ENCODE results near the gene MRPS34.
A peak's percentile ranks its signal among the peaks of the same experiment; 100 is the strongest.
"Not testable (repeated sequence)": the region's sequence is repeated elsewhere in the genome, so short reads cannot be mapped to it uniquely, and the experiment has no call there.

The MRPS34 gene

DNA sequence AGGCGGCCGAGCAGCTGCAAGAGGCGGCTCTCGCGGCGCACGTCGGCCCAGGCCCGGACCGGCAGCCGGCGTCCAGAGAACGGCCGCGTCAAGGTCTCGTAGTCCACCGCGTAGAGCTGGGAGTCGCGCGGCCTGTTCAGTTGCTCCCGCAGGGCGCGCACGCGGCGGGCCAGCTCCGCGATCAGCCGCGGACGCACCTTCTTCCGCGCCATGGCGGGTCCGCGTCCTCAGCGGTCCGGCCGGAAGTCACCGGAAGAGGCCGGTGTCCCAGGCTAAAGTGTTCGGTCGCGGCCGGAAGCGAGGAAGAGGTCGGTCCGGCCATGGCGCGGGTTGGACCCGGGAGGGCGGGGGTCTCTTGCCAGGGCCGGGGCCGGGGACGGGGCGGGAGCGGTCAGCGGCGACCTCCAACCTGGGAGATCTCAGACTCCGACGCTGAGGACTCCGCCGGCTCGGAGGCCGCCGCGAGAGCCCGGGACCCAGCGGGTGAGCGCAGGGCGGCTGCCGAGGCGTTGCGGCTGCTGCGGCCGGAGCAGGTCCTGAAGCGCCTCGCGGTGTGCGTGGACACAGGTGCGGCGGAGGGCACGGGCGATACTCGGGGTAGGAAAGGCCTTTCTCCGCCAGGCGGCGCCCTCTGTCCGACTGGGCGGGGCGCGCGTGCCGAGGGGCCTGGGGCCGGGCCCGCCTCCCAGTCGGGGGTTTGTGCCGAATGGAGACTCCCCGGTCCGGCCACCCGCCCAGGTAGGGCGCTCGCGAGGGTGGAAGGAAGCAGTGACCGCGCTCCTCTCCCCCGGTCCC, at the start of gene MRPS34:
MRPS34 (minus strand) TSS at position 227 of the 795 bp plus-strand sequence; CDS start at position 212, 15 bp downstream.
- peak; percentile 86 for DNase-seq

DNA sequence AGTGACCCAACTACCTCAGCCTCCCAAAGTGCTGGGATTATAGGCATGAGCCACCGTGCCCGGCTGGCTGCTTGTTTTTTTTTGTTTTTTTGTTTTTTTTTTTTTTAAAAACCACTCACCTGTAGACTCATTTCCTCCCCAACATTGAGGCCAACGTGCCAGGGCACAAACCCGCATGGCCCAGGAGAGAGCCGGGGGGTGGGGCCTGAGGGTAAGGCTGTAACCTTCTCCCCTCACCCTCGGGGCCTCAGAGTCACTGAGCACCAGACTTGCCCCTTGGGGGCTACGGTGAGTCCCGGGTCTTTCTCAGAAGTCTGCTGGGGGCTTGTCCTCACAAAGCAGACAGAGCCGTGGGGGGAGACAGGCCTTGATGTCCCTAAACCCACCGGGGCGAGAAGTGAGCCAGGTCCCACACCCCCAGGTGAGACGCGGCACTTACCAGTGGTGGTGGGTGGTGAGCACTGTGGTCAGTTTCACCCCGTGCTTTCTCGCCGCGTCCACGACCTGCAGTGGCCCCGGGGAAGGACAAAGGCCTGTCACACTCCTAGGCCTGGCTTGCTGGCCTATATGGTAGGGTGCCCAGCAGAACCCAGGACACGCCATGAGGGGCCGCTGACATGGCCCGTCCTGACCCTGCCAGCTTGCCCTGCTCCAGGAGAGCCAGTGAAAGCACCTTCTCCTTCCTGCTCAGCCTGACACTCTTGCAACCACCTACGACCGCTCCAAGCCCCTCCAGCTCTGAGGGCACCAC, 49.1 kb upstream of the MRPS34 start:
- DNase-seq: no peak

GRCh38 chr16:1820946-1821290, 48.0 kb upstream of the MRPS34 start:
- no peak for DNase-seq

GRCh38 chr16:1820096-1820945, 47.4 kb upstream of the MRPS34 start:
- DNase-seq: no peak

- no peak for DNase-seq
These were observed 46.7 kb upstream of the MRPS34 start for GRCh38 chr16:1819611-1820010.

- DNase-seq: no peak
These were observed 46.1 kb upstream of the MRPS34 start for GRCh38 chr16:1818873-1819525.

DNA sequence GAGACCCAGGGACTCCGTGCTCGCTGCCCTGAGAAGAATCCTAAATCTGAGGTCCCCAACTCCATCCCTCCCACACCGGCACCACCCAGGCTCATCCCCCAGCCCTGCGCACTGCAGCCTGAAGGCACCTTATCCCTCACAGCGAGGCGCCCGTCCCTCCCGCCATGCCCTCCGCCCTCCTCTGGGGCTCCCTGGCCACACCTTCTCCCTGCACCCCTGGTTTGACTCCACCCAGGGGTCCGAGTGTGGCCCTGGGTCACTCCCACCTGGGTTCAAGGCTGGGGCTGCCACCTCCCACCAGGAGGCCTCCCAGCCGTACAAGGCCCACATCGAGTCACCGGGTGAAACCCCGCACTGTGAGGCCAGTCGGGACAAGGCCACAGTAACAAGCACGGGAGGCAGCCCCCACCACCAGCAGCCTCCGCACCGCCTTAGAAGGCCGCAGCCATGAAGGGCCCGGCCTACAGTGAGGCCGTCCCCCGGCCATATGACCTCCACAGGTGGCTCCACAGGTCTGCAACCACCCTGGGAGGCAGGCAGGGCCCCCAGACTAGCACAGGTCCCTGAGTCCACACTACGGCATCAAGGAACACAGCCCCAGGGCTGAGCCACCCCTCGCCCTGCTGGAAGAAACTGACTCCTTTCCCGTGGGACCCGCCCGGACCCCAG, 45.4 kb upstream of the MRPS34 start:
- no peak for DNase-seq

GRCh38 chr16:1817716-1818115, 44.8 kb upstream of the MRPS34 start:
- no peak for DNase-seq

DNA sequence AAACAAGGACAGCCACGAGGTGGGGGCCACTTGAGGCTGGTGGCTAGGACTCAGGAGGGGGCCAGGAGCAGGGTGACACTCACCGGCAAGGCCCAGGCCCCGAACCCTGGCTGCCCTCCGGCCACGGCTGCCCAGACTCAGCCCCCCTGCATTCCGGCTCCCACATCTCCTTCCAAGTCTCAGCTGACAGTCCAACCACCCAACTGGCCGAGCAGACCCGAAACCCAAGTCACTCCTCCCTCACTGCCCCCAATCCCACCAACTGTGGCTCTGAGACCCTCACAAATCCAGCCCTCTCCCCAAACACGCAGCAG, 44.3 kb upstream of the MRPS34 start:
- no peak for DNase-seq

- no peak for DNase-seq
These were observed 43.7 kb upstream of the MRPS34 start for GRCh38 chr16:1816396-1817275.

DNA sequence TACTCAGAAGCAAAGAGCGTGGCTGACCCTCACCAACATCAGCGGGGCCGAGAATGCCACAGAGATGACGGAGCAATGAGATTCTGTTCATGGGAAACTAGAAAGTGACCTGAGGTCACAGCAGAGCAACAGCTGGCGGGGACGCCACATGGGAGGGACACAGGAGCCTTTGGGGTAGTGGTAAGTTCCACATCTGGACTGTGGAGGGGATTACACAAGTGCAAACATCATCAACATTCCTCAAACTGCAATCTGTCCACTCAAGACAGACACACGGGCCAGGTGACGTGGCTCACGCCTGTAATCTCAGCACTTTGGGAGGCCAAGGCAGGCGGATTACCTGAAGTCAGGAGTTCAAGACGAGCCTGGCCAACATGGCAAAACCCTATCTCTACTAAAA, 42.5 kb upstream of the MRPS34 start:
- DNase-seq: no peak

DNA sequence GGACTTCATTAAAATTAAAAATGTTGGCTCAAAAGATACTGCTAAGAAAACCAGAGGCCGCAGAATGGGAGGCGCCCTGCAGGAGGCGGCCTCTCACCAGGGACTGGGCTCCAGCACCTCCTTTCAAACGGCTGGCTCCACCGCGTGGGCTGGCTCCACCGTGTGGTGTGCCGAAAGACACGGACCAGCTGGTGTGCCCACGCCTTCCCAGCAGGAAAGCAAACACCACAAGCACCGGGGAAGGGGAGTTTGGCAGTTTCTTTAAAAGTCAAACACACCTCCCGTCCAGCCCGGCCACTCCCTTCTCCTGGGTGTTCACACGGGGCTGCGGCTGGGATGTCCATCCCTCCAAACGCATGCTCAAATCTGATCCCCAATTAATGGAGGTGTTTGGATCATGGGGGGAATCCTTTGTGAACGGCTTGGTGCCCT, 39.8 kb upstream of the MRPS34 start:
- peak; percentile 37 for DNase-seq

GRCh38 chr16:1810536-1810935, 37.6 kb upstream of the MRPS34 start:
- DNase-seq: no peak

- DNase-seq: no peak
These were observed 37.2 kb upstream of the MRPS34 start for GRCh38 chr16:1810106-1810505.

- DNase-seq: no peak
These were observed 36.4 kb upstream of the MRPS34 start for GRCh38 chr16:1809281-1809801.

DNA sequence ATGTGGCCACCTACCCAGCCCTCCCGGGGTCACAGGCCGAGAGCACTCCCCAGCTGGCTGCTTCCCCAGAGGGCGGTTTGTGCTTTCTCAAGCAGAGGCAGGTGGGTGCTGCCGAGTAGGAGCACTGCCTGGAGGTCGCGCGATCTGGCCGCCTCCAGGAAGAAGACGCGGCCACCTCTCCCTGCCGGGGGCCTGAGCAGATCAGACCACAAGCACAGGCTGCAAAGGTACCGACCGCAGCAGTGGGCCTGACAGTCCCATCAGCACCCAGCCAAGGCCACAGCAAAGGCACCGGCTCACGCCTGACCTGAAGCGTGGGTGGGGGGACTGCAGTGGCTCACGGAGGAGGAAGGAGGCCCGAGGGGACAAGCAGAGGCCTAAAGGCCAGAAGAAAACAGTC, 35.8 kb upstream of the MRPS34 start:
- DNase-seq: no peak

DNA sequence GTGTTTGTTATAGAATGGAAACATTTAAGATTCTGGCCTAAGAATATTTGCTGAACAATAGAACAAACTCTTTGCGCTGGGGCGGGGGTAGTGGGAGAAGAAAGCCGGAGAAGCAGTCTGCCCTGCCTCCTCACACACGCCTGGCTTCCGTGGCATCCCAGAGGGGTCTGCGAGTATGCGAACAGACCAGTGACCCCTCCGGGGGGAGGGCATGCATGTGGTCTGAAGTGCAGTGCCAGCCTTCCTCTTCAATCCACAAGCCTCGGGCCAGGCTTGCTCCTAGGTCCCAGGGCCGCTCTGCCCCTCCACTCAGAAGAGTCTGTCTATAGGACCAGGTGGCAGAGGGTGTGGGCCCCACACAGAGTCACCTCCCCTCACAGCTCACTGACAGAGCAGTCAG, 34.7 kb upstream of the MRPS34 start:
- DNase-seq: no peak

DNA sequence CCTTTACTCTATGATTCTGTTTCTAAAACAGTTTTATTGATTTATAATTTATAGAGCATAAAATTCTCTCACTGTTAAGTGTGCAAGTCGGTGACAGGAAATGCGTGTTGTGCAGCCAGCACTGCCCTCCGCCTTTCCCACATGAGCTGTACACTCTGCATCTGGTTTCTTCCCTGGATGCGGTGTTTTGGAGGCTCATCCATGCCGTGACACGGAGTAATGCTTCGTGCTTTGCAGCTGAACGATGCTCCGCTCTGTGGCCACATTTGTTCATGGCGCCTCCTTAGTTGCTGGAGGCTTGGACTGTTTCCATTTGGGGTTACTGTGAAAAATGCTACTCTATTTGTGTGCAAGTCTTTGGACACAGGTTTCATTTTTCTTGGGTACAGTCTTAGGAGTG, 27.8 kb upstream of the MRPS34 start:
- DNase-seq: no peak

DNA sequence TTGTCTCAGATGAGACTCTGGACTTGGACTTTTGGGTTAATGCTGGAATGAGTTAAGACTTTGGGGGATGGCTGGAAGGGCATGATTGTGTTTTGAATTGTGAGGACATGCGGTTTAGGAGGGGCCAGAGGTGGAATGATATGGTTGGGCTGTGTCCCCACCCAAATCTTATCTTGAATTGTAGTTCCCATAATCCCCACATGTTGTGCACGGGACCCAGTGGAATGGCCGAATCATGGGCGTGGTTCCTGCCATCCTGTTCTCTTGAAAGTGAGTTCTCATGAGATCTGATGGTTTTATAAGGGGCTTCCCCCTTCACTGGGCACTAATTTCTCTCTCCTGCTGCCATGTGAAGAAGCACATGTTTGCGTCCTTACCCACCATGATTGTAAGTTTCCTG, 26.3 kb upstream of the MRPS34 start:
- not testable (repeated sequence) for DNase-seq

DNA sequence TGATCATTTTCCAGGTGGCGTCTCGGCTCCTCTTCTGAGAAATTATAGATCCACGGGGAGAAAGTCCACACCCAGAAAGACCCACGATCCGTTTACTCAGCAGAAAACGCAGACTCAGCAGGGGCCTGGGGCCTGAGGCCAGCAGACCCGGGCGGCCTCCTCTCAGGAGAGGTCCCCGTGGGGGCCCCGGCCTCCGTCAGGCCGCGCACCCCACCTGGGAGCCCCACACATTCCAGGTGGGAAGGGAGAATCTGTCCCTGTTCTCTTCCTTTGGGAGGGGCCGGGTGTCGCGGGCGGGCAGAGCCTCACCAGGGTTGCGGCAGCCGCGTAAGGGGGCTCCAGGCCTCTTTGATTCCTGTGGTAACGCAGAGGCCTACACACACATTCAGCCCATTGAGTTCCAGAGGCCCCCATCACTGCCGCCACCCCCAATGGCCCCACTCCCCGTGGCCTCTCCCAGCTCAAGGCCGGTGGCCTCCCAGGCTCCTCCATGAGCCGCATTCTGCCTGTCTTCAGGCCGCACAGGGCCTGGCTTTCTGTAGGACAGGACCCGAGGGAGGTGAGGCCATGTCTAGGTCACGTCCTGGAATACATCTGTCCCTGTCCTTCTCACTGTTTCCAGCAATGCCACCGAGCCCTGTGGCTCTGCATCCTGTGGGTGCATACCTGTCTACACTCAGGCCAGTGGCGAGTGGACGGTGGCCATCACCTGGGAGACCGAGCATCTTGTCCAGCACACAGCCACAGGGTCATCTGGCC, 22.2 kb upstream of the MRPS34 start:
- no peak for DNase-seq

Measured in CD4-positive, alpha-beta T cell treated with Interleukin-21 for 1 hour (primary cell).